Activated CD4-positive, alpha-beta T cell treated with anti-CD3 and anti-CD28 coated beads for 4 hours (primary cell): ENCODE results near the gene SST.

Experiments used
- DNase-seq, 2 donors: peaks; one replicate each; pipeline ENCODE4 v3.0.0-alpha.2; 2020

Gene SST

GRCh38 chr3:187669675-187670504 lies at the start of gene SST:
TSS of gene SST (minus strand) at chr3:187670394. CDS start at chr3:187670291, 103 bp downstream.
- no peak for DNase-seq

- DNase-seq = no peak
Observed at GRCh38 chr3:187719628-187720336, 49.6 kb upstream of the SST start.

GRCh38 chr3:187718802-187719201 lies 48.6 kb upstream of the SST start:
- no peak for DNase-seq

- DNase-seq = no peak
Observed at GRCh38 chr3:187717572-187717971, 47.4 kb upstream of the SST start.

GRCh38 chr3:187714404-187714979 lies 44.3 kb upstream of the SST start:
- DNase-seq = peak; percentile 55 to 79

GRCh38 chr3:187713504-187713903 lies 43.3 kb upstream of the SST start:
- no peak for DNase-seq

- DNase-seq = no peak
Observed at GRCh38 chr3:187709155-187709554, 39.0 kb upstream of the SST start.

GRCh38 chr3:187708696-187709095 lies 38.5 kb upstream of the SST start:
- no peak for DNase-seq

- no peak for DNase-seq
Observed at GRCh38 chr3:187706971-187707370, 36.8 kb upstream of the SST start.

GRCh38 chr3:187705164-187705563 lies 35.0 kb upstream of the SST start:
- DNase-seq = no peak

GRCh38 chr3:187702507-187703033 lies 32.4 kb upstream of the SST start, which contains the start of gene RTP2:
TSS of gene RTP2 (minus strand) at chr3:187702557. CDS start at chr3:187702128, 429 bp downstream.
- DNase-seq = no peak

GRCh38 chr3:187700249-187700648 lies 30.1 kb upstream of the SST start:
- DNase-seq = no peak

- no peak for DNase-seq
Observed at GRCh38 chr3:187698499-187699399, 28.6 kb upstream of the SST start.

GRCh38 chr3:187696021-187696420 lies 25.8 kb upstream of the SST start:
- DNase-seq = no peak

GRCh38 chr3:187695449-187695848 lies 25.3 kb upstream of the SST start:
- no peak for DNase-seq

- no peak for DNase-seq
Observed at GRCh38 chr3:187694801-187695200, 24.6 kb upstream of the SST start.

- DNase-seq = no peak
Observed at GRCh38 chr3:187693431-187693830, 23.2 kb upstream of the SST start.

GRCh38 chr3:187689984-187690383 lies 19.8 kb upstream of the SST start:
- DNase-seq = no peak

GRCh38 chr3:187686621-187687273 lies 16.6 kb upstream of the SST start:
- no peak for DNase-seq

- no peak for DNase-seq
Observed at GRCh38 chr3:187685948-187686347, 15.8 kb upstream of the SST start.

GRCh38 chr3:187684880-187685279 lies 14.7 kb upstream of the SST start:
- DNase-seq = no peak

- no peak for DNase-seq
Observed at GRCh38 chr3:187684444-187684843, 14.2 kb upstream of the SST start.
